GM12878 (cell line): ENCODE data around the gene CDK11A. TPM values are rescaled to one million over a fixed set of nuclear protein-coding genes. Genes with fewer than 3 reads are reported as not detected.

ENCODE experiments used
- ATAC-seq: fragments of 200-7000 bp; cut with Tn5 transposase; 3 replicates; pipeline ENCODE4 v1.9.1; 2020; ENCODE audit warnings: mild to moderate bottlenecking, moderate library complexity
- BruUV-seq: library from RNA; stranded (reverse); fragments of 400-500 nt; replicated peaks from 2 replicates; lab custom pipeline; 2021; lab: Mats Ljungman, UMichigan
- CTCF ChIA-PET: fragments of 300-600 bp; sonication (Branson Sonifier 250); formaldehyde crosslinking; extraction: SDS; loops from one replicate; lab custom pipeline; 2021; ENCODE audit warnings: inconsistent platforms; lab: Yijun Ruan, JAX
- POLR2A ChIA-PET: fragments of 350-600 bp; formaldehyde crosslinking; extraction: SDS; loops from one replicate; lab custom pipeline; 2021; ENCODE audit warnings: inconsistent platforms; lab: Charles Lee
- RAD21 ChIA-PET: fragments of 300-600 bp; sonication (Branson Sonifier 250); formaldehyde crosslinking; loops from one replicate; lab custom pipeline; 2023; ENCODE audit warnings: antibody characterized with exemption; ENCODE audit not compliant: unreplicated experiment; lab: Charles Lee
- SMC1A ChIA-PET: fragments of 300-600 bp; sonication (Branson Sonifier 250); formaldehyde crosslinking; loops from one replicate; lab custom pipeline; 2023; ENCODE audit not compliant: unreplicated experiment, uncharacterized antibody; lab: Charles Lee
- DNase-seq: peaks from one replicate; pipeline ENCODE4 v3.0.0-alpha.2; 2011; ENCODE audit warnings: low read depth, low spot score
- FAIRE-seq: peaks from 3 replicates; lab custom pipeline; 2011; peaks lifted over from hg19 to GRCh38; lab: Jason Lieb, UNC
- H2AFZ ChIP-seq: 2 replicates; pipeline ENCODE4 v1.6.0; 2011; ENCODE audit warnings: low read depth, low read length, control low read depth; ENCODE audit not compliant: control insufficient read depth
- H3K27ac ChIP-seq: 2 replicates; pipeline ENCODE4 v1.5.1; 2011; ENCODE audit warnings: control low read depth; ENCODE audit not compliant: control insufficient read depth, insufficient read depth
- H3K27me3 ChIP-seq, 2 experiments: replicated peaks in 1 of 2; 2 replicates each; pipeline versions ENCODE4 v1.6.0 to v1.6.1; 2011; ENCODE audit warnings: low read length in 1 of 2; ENCODE audit not compliant: control insufficient read depth in 2 of 2, insufficient read depth in 2 of 2
- H3K36me3 ChIP-seq, 2 experiments: 2 replicates each; pipeline ENCODE4 v1.5.1; 2011; ENCODE audit warnings: low read length in 1 of 2; ENCODE audit not compliant: control insufficient read depth in 2 of 2, insufficient read depth in 2 of 2
- H3K4me1 ChIP-seq: 2 replicates; pipeline ENCODE4 v1.6.1; 2011; ENCODE audit warnings: mild to moderate bottlenecking, low read length, moderate library complexity, mixed read lengths; ENCODE audit not compliant: control insufficient read depth, insufficient read depth
- H3K4me2 ChIP-seq: 2 replicates; pipeline ENCODE4 v1.6.0; 2011; ENCODE audit warnings: control low read depth; ENCODE audit not compliant: control insufficient read depth, insufficient read depth
- H3K4me3 ChIP-seq: fragments of 200-600 bp; sonication (generic); 2 replicates; pipeline ENCODE4 v1.5.1; 2016
- H3K79me2 ChIP-seq: 2 replicates; pipeline ENCODE4 v1.6.0; 2011; ENCODE audit warnings: low read length; ENCODE audit not compliant: control insufficient read depth, insufficient read depth
- H3K9ac ChIP-seq: 2 replicates; pipeline ENCODE4 v1.8.0; 2011; ENCODE audit warnings: low read length, control low read depth, mixed read lengths; ENCODE audit not compliant: control insufficient read depth, insufficient read depth
- H3K9me3 ChIP-seq: replicated peaks from 3 replicates; pipeline ENCODE4 v1.5.1; 2011; ENCODE audit warnings: mild to moderate bottlenecking, low read length; ENCODE audit not compliant: control insufficient read depth, insufficient read depth
- H4K20me1 ChIP-seq: 2 replicates; pipeline ENCODE4 v1.6.0; 2011; ENCODE audit not compliant: control insufficient read depth, insufficient read depth
- KAT2A ChIP-seq: conservative IDR thresholded peaks from 2 replicates; pipeline ENCODE4 v1.6.1; 2011; ENCODE audit warnings: low read depth, low read length; ENCODE audit not compliant: control insufficient read depth
- NRF1 ChIP-seq: conservative IDR thresholded peaks from 2 replicates; pipeline ENCODE4 v1.6.1; 2011; ENCODE audit warnings: mild to moderate bottlenecking, low read depth, low read length, improper control_type of control experiment
- RB1 ChIP-seq: fragments of 450-650 bp; formaldehyde crosslinking; IDR thresholded peaks from 2 replicates; pipeline ENCODE4 v1.6.1; 2017; ENCODE audit warnings: mild to moderate bottlenecking, borderline replicate concordance
- SRF ChIP-seq, 2 experiments: IDR thresholded peaks; 2 replicates each; pipeline ENCODE4 v1.6.1; 2011; ENCODE audit warnings: low read depth in 2 of 2, low read length in 2 of 2, mild to moderate bottlenecking in 1 of 2, moderate library complexity in 1 of 2
- TBL1XR1 ChIP-seq: IDR thresholded peaks from 2 replicates; pipeline ENCODE4 v1.6.1; 2012; ENCODE audit warnings: low read depth, low read length, improper control_type of control experiment
- WGBS: methylation state at CpG from one replicate; pipeline ENCODE4 v1.1.6; 2016; ENCODE audit warnings: low lambda C conversion rate; ENCODE audit not compliant: insufficient replicate concordance, insufficient coverage; ENCODE audit errors: missing lambda C conversion rate; 5-methylcytosine and 5-hydroxymethylcytosine counted together
- in situ Hi-C: fragments of 300-500 bp; cut with MboI; formaldehyde crosslinking; loops from 9 replicates; pipeline ENCODE4 v1.14.3; 2018; ENCODE audit warnings: mixed read lengths
- intact Hi-C: fragments of 100-400 bp; cut with micrococcal nuclease; formaldehyde crosslinking; loops from one replicate; pipeline ENCODE4 v1.14.2; 2022; ENCODE audit not compliant: unreplicated experiment
- polyA plus RNA-seq, 11 experiments: library from polyadenylated mRNA; depleted of rRNA in 4 of 11; unstranded in 6 of 11; stranded (reverse) in 5 of 11; fragments of >200 nt; fragmentation: Nextera tagmentation in 4 of 11; fragmentation: Illumina TruSeq in 1 of 11; extraction: Ambion mirVana in 4 of 11; extraction: Trizol in 1 of 11; gene quantifications; 1 replicate in 1 of 11; 2 replicates in 10 of 11; pipeline versions ENCODE4 v1.2.1 to v1.2.3, GENCODE V29; 2011 to 2016; ENCODE audit warnings: inconsistent platforms in 2 of 11, missing spikeins in 2 of 11, low read depth in 1 of 11
- total RNA-seq, 4 experiments: library from RNA; depleted of rRNA in 3 of 4; stranded (reverse); fragments of >200 nt in 3 of 4; fragmentation: Illumina TruSeq in 1 of 4; extraction: Trizol in 1 of 4; gene quantifications; 2 replicates each; pipeline versions ENCODE4 v1.2.1 to v1.2.3, GENCODE V29; 2013 to 2021
- TF ChIP-seq, protein P1 (sequence below): fragments of 450-650 bp; IDR thresholded peaks from 2 replicates; pipeline ENCODE4 v1.6.1; 2017; ENCODE audit warnings: antibody characterized with exemption, mild to moderate bottlenecking, moderate library complexity

Gene CDK11A
- total and polyA plus RNA-seq, 10 of the 15 experiments (the other 5 are each of a cell fraction or from before 2014, with no cell fraction given): 5.1 to 46.0 (median 25.9) TPM

DNA sequence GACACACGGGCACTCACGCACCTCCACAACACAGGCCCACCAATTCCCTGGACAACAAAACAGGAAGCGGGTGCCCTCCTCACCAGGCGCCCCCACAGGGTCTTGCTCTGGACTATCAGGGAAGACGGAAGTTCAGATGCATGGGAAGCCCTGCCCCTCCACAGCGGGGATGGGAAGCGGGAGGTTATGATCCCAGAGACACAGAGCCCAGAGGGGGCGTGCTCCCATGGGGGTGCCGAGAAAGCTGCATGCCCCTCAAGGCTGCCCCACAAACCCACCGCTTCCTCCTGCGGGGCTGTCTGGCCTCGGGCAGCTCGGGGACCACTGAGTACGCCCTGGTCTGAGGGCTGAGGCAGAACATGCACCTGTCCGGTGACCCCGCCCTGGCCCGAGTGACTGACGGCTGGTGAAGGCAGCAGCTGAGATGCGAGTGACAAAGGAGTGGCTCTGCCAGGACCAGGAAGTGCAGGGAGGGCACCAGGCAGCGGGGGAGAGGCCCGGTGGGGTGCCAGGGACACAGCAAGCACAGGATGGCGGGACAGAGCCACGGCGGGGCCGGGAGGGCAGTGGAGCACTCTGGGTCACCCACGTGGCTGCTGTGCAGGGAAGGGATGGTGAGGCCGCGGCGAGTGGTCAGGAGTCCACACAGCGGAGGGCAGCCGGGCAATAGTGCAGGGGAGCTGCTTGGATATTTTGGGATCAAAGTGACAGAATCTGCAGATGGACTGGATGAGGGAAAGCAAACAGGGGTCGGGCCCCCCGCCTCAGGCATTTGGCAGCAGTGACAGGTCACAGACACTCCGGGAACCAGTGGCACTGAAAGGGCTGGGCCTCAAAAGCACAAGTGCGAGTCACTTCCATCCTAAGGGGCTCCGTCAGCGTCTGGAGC is 35.5 kb upstream of the CDK11A start:
- H3K4me1 ChIP-seq: no peaks in the 10 kb centered on the region
- SMC1A ChIA-PET: no interaction called here
- no peak overlapping the region for H3K9ac ChIP-seq
- intact Hi-C loops: no loop called here
- H3K27me3 ChIP-seq: no peaks in the 10 kb centered on the region
- 89% methylated on average over 37 of the region's 37 CpGs for WGBS
- DNase-seq: no peak
- no peak overlapping the region for H3K27ac ChIP-seq
- no peaks in the 10 kb centered on the region for H4K20me1 ChIP-seq
- FAIRE-seq: no peak
- H3K4me3 ChIP-seq: no peak overlapping the region
- TF ChIP-seq KAT2A (no peak), TBL1XR1 (no peak), NRF1 (no peak), RB1 (no peak), SRF (IDR thresholded peaks at IDR 0.05; ENCODE audit: low read depth in 2 of 2, low read length in 2 of 2) (no peak)
- TF ChIP-seq, protein P1, sequence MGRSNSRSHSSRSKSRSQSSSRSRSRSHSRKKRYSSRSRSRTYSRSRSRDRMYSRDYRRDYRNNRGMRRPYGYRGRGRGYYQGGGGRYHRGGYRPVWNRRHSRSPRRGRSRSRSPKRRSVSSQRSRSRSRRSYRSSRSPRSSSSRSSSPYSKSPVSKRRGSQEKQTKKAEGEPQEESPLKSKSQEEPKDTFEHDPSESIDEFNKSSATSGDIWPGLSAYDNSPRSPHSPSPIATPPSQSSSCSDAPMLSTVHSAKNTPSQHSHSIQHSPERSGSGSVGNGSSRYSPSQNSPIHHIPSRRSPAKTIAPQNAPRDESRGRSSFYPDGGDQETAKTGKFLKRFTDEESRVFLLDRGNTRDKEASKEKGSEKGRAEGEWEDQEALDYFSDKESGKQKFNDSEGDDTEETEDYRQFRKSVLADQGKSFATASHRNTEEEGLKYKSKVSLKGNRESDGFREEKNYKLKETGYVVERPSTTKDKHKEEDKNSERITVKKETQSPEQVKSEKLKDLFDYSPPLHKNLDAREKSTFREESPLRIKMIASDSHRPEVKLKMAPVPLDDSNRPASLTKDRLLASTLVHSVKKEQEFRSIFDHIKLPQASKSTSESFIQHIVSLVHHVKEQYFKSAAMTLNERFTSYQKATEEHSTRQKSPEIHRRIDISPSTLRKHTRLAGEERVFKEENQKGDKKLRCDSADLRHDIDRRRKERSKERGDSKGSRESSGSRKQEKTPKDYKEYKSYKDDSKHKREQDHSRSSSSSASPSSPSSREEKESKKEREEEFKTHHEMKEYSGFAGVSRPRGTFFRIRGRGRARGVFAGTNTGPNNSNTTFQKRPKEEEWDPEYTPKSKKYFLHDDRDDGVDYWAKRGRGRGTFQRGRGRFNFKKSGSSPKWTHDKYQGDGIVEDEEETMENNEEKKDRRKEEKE: no peak
- TF ChIP-seq, all 136 proteins: peak for 0
- H3K4me2 ChIP-seq: no peak overlapping the region
- no peak overlapping the region for H2AFZ ChIP-seq
- RAD21 ChIA-PET: no interaction called here
- no peaks in the 10 kb centered on the region for H3K9me3 ChIP-seq
- POLR2A ChIA-PET: no interaction called here
- peaks cover 23 to 52% of the 10 kb centered on the region in 2 experiments for H3K36me3 ChIP-seq
- no peak for ATAC-seq
- CTCF ChIA-PET: no interaction called here
- no TSS peak for BruUV-seq
- in situ Hi-C loops: no loop called here
- no peaks in the 10 kb centered on the region; the same call in 1 of the 2 replicates for H3K79me2 ChIP-seq
